ENCODE data around the gene CBFB.
"Not testable (repeated sequence)": the region's sequence is repeated elsewhere in the genome, so short reads cannot be mapped to it uniquely, and the experiment has no call there.

The CBFB gene

GRCh38 chr16:67028696-67029253, at the start of gene CBFB:
CBFB (plus strand) TSS chr16:67029149; CDS start chr16:67029408, 259 bp downstream.
- peak; percentile 52 for DNase-seq (ENCODE audit: extremely low read depth, low read depth)
- TF ChIP-seq CTCF (IDR thresholded peaks at IDR 0.05; ENCODE audit: low read depth, low read length, missing control alignments) = no peak

GRCh38 chr16:66983033-66983432, 45.9 kb upstream of the CBFB start:
- no peak for DNase-seq (ENCODE audit: extremely low read depth, low read depth)
- H3K4me3 ChIP-seq (replicated peaks; ENCODE audit: low read depth, low read length) = no peak overlapping the region
- no peak for TF ChIP-seq CTCF (IDR thresholded peaks at IDR 0.05; ENCODE audit: low read depth, low read length, missing control alignments)

More at GRCh38 chr16:67028696-67029253, at the start of gene CBFB:
- H3K4me3 ChIP-seq (replicated peaks; ENCODE audit: low read depth, low read length) = peak within 1 kb of the TSS; percentile 76

- TF ChIP-seq CTCF (IDR thresholded peaks at IDR 0.05; ENCODE audit: low read depth, low read length, missing control alignments) = no peak
- H3K4me3 ChIP-seq (replicated peaks; ENCODE audit: low read depth, low read length) = no peak overlapping the region
- no peak for DNase-seq (ENCODE audit: extremely low read depth, low read depth)
These were observed 44.0 kb upstream of the CBFB start for GRCh38 chr16:66984892-66985311.

- no peak overlapping the region for H3K4me3 ChIP-seq (replicated peaks; ENCODE audit: low read depth, low read length)
- no peak for DNase-seq (ENCODE audit: extremely low read depth, low read depth)
- no peak for TF ChIP-seq CTCF (IDR thresholded peaks at IDR 0.05; ENCODE audit: low read depth, low read length, missing control alignments)
These were observed 42.4 kb upstream of the CBFB start for GRCh38 chr16:66986559-66986958.

- no peak for TF ChIP-seq CTCF (IDR thresholded peaks at IDR 0.05; ENCODE audit: low read depth, low read length, missing control alignments)
- no peak within 1 kb of the TSS for H3K4me3 ChIP-seq (replicated peaks; ENCODE audit: low read depth, low read length)
- DNase-seq (ENCODE audit: extremely low read depth, low read depth) = no peak
These were observed 40.7 kb upstream of the CBFB start, which contains the start of gene CES4A for GRCh38 chr16:66988197-66988788. CES4A (plus strand) TSS chr16:66988589; CDS start chr16:66988773, 184 bp downstream.

GRCh38 chr16:66991545-66992077, 37.3 kb upstream of the CBFB start:
- TF ChIP-seq CTCF (IDR thresholded peaks at IDR 0.05; ENCODE audit: low read depth, low read length, missing control alignments) = no peak
- no peak for DNase-seq (ENCODE audit: extremely low read depth, low read depth)
- H3K4me3 ChIP-seq (replicated peaks; ENCODE audit: low read depth, low read length) = no peak overlapping the region

GRCh38 chr16:66993558-66993957, 35.4 kb upstream of the CBFB start:
- DNase-seq (ENCODE audit: extremely low read depth, low read depth); H3K4me3 ChIP-seq (replicated peaks; ENCODE audit: low read depth, low read length): not testable (repeated sequence)
